HS-27A (cell line): Measurements from ENCODE around the gene ARSH.
"Not testable (repeated sequence)": the region's sequence is repeated elsewhere in the genome, so short reads cannot be mapped to it uniquely, and the experiment has no call there.

ENCODE experiments used
- DNase-seq: peaks from one replicate; pipeline ENCODE4 v3.0.0-alpha.2; 2012; ENCODE audit warnings: low read depth, missing footprints

Gene ARSH

GRCh38 chrX:3006495-3006894 lies at the start of gene ARSH:
Gene ARSH (plus strand): TSS chrX:3006546. CDS start chrX:3006613, 67 bp downstream.
- DNase-seq, result no peak

GRCh38 chrX:2958199-2958598 lies 48.1 kb upstream of the ARSH start:
- DNase-seq, result no peak

- DNase-seq, result no peak
Measured at GRCh38 chrX:2960861-2961515, 45.4 kb upstream of the ARSH start.

- no peak for DNase-seq
Measured at GRCh38 chrX:2962381-2962780, 44.0 kb upstream of the ARSH start.

GRCh38 chrX:2963449-2963848 lies 42.9 kb upstream of the ARSH start:
- DNase-seq, result not testable (repeated sequence)

- not testable (repeated sequence) for DNase-seq
Measured at GRCh38 chrX:2963992-2964794, 42.2 kb upstream of the ARSH start.

- no peak for DNase-seq
Measured at GRCh38 chrX:2965965-2966364, 40.4 kb upstream of the ARSH start.

- DNase-seq, result no peak
Measured at GRCh38 chrX:2967012-2967411, 39.3 kb upstream of the ARSH start.

GRCh38 chrX:2967584-2967983 lies 38.8 kb upstream of the ARSH start:
- DNase-seq, result no peak

- DNase-seq, result no peak
Measured at GRCh38 chrX:2967998-2968909, 38.1 kb upstream of the ARSH start.

GRCh38 chrX:2969021-2969420 lies 37.3 kb upstream of the ARSH start:
- DNase-seq, result no peak

- DNase-seq, result no peak
Measured at GRCh38 chrX:2972391-2972790, 34.0 kb upstream of the ARSH start.

- no peak for DNase-seq
Measured at GRCh38 chrX:2974961-2975360, 31.4 kb upstream of the ARSH start.

- not testable (repeated sequence) for DNase-seq
Measured at GRCh38 chrX:2978639-2979038, 27.7 kb upstream of the ARSH start.

GRCh38 chrX:2984342-2984741 lies 22.0 kb upstream of the ARSH start:
- DNase-seq, result no peak

GRCh38 chrX:2989565-2989964 lies 16.8 kb upstream of the ARSH start:
- DNase-seq, result no peak

GRCh38 chrX:3010532-3010931 lies 4.2 kb downstream of the ARSH start:
- no peak for DNase-seq

- no peak for DNase-seq
Measured at GRCh38 chrX:3017492-3017891, 11.1 kb downstream of the ARSH start.

GRCh38 chrX:3024176-3024575 lies 17.8 kb downstream of the ARSH start:
- DNase-seq, result no peak

- no peak for DNase-seq
Measured at GRCh38 chrX:3026074-3026815, 19.9 kb downstream of the ARSH start.

- no peak for DNase-seq
Measured at GRCh38 chrX:3029129-3029528, 22.8 kb downstream of the ARSH start.

GRCh38 chrX:3037218-3037617 lies 30.9 kb downstream of the ARSH start:
- DNase-seq, result no peak
